HL-60 (cell line): ENCODE results near the gene SNRNP27.

Experiments used
- GABPA ChIP-seq: IDR thresholded peaks from 2 replicates; pipeline ENCODE4 v1.6.1; 2012; ENCODE audit warnings: low read depth
- POLR2AphosphoS5 ChIP-seq: IDR thresholded peaks from 2 replicates; pipeline ENCODE4 v1.6.1; 2012; ENCODE audit warnings: low read depth
- SPI1 ChIP-seq: IDR thresholded peaks from 2 replicates; pipeline ENCODE4 v1.6.1; 2012; ENCODE audit warnings: low read depth, mild to moderate bottlenecking, borderline replicate concordance
- TF ChIP-seq, protein P1 (sequence below): IDR thresholded peaks from one replicate; pipeline ENCODE4 v1.5.1; 2011; ENCODE audit warnings: low read length, control low read depth, inconsistent platforms; ENCODE audit not compliant: insufficient read depth
- TF ChIP-seq, protein P2 (sequence below): IDR thresholded peaks from 2 replicates; pipeline ENCODE4 v1.6.1; 2012; ENCODE audit warnings: low read depth; ENCODE audit not compliant: insufficient replicate concordance

DNA sequence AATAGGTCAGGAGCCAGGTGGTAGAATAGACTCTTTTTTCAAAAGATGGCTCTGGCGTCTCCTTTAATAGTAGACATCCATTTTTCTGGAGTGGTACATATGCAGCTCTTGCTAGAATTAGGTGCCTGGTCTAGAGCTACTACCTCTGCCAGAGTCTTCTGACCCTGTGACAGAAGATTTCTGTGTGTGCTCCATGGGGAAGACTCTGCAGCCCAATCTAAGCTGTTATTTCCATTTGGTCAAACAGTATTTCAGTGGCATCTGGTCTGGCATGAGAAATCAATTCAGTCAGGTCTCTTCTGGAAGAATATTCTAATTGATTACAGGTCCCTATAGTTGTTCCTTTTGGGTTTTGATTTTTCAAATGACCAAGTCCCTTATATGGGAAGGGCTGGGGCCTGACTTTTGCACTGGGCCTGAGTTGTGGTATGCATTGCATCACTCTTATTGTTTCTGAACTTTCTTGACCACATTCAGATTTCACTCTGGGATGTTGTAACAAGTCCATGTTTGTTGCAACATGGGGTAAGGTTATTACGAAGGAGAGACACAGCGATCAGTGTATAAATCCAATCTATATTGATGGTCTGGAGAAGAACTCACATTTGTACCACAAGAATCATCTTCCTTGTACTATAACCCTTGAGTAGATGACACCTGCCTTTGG is 33.2 kb downstream of the SNRNP27 start:
- peak; percentile 65; the same call in 1 of the 2 replicates for TF ChIP-seq POLR2AphosphoS5
- TF ChIP-seq, protein P1, sequence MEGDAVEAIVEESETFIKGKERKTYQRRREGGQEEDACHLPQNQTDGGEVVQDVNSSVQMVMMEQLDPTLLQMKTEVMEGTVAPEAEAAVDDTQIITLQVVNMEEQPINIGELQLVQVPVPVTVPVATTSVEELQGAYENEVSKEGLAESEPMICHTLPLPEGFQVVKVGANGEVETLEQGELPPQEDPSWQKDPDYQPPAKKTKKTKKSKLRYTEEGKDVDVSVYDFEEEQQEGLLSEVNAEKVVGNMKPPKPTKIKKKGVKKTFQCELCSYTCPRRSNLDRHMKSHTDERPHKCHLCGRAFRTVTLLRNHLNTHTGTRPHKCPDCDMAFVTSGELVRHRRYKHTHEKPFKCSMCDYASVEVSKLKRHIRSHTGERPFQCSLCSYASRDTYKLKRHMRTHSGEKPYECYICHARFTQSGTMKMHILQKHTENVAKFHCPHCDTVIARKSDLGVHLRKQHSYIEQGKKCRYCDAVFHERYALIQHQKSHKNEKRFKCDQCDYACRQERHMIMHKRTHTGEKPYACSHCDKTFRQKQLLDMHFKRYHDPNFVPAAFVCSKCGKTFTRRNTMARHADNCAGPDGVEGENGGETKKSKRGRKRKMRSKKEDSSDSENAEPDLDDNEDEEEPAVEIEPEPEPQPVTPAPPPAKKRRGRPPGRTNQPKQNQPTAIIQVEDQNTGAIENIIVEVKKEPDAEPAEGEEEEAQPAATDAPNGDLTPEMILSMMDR: no peak
- TF ChIP-seq, protein P2, sequence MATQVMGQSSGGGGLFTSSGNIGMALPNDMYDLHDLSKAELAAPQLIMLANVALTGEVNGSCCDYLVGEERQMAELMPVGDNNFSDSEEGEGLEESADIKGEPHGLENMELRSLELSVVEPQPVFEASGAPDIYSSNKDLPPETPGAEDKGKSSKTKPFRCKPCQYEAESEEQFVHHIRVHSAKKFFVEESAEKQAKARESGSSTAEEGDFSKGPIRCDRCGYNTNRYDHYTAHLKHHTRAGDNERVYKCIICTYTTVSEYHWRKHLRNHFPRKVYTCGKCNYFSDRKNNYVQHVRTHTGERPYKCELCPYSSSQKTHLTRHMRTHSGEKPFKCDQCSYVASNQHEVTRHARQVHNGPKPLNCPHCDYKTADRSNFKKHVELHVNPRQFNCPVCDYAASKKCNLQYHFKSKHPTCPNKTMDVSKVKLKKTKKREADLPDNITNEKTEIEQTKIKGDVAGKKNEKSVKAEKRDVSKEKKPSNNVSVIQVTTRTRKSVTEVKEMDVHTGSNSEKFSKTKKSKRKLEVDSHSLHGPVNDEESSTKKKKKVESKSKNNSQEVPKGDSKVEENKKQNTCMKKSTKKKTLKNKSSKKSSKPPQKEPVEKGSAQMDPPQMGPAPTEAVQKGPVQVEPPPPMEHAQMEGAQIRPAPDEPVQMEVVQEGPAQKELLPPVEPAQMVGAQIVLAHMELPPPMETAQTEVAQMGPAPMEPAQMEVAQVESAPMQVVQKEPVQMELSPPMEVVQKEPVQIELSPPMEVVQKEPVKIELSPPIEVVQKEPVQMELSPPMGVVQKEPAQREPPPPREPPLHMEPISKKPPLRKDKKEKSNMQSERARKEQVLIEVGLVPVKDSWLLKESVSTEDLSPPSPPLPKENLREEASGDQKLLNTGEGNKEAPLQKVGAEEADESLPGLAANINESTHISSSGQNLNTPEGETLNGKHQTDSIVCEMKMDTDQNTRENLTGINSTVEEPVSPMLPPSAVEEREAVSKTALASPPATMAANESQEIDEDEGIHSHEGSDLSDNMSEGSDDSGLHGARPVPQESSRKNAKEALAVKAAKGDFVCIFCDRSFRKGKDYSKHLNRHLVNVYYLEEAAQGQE: no peak
- 0 out of 2 replicates have a peak, but pooled peaks have one; percentile 32 for TF ChIP-seq GABPA
- TF ChIP-seq SPI1: no peak
